ENCODE data around the gene ACACA.
"Not testable (repeated sequence)": the region's sequence is repeated elsewhere in the genome, so short reads cannot be mapped to it uniquely, and the experiment has no call there.

Gene ACACA

GRCh38 chr17:37147301-37147812 lies 259.3 kb downstream of the ACACA start:
- H3K27ac ChIP-seq (ENCODE audit: low read depth, low read length): peak overlapping the region; percentile 91
- no peaks in the 10 kb centered on the region; the same call in 1 of the 2 replicates for H3K79me2 ChIP-seq (ENCODE audit: control insufficient read depth, low read length)
- H3K4me2 ChIP-seq (ENCODE audit: low read length): peak overlapping the region; percentile 89
- peak overlapping the region; percentile 73 for H3K4me3 ChIP-seq (ENCODE audit: low read length)
- H3K36me3 ChIP-seq (ENCODE audit: control insufficient read depth, low read length): peaks cover 64% of the 10 kb centered on the region
- H3K9me2 ChIP-seq (replicated peaks; ENCODE audit: control insufficient read depth, low read length): no peaks in the 10 kb centered on the region
- H3K4me1 ChIP-seq (ENCODE audit: control insufficient read depth, low read length): peaks cover 38% of the 10 kb centered on the region
- TF ChIP-seq EZH2phosphoT487 (IDR thresholded peaks at IDR 0.05; ENCODE audit: borderline replicate concordance, low read length) (no peak), CTCF (IDR thresholded peaks at IDR 0.05; ENCODE audit: low read depth, low read length, poor library complexity, severe bottlenecking) (no peak)
- H3F3A ChIP-seq (ENCODE audit: control insufficient read depth, insufficient read depth): peaks cover 30% of the 10 kb centered on the region
- H4K20me1 ChIP-seq (ENCODE audit: control insufficient read depth, insufficient read depth, low read depth, low read length): no peaks in the 10 kb centered on the region
- no peaks in the 10 kb centered on the region for H3K27me3 ChIP-seq (ENCODE audit: control insufficient read depth, low read length)
- no peaks in the 10 kb centered on the region for H3K9me3 ChIP-seq (ENCODE audit: control insufficient read depth, insufficient read depth, low read length)

- Histone ChIP-seq H3K27ac (ENCODE audit: low read depth, low read length) (peak overlapping the region; percentile 91), H3K4me3 (ENCODE audit: low read length) (peak overlapping the region; percentile 73), H3K4me2 (ENCODE audit: low read length) (peak overlapping the region; percentile 89)
Measured at GRCh38 chr17:37146086-37147064, 260.3 kb downstream of the ACACA start.

GRCh38 chr17:37144075-37144701 lies 262.4 kb downstream of the ACACA start:
- Histone ChIP-seq H3K9me3 (ENCODE audit: control insufficient read depth, insufficient read depth, low read length) (no peaks in the 10 kb centered on the region), H4K20me1 (ENCODE audit: control insufficient read depth, insufficient read depth, low read depth, low read length) (no peaks in the 10 kb centered on the region), H3K27me3 (ENCODE audit: control insufficient read depth, low read length) (no peaks in the 10 kb centered on the region), H3K4me1 (ENCODE audit: control insufficient read depth, low read length) (peaks cover 37% of the 10 kb centered on the region), H3K27ac (ENCODE audit: low read depth, low read length) (no peak overlapping the region), H3K4me2 (ENCODE audit: low read length) (no peak overlapping the region), H3K4me3 (ENCODE audit: low read length) (no peak overlapping the region), H3K36me3 (ENCODE audit: control insufficient read depth, low read length) (peaks cover 64% of the 10 kb centered on the region), H3F3A (ENCODE audit: control insufficient read depth, insufficient read depth) (peaks cover 23% of the 10 kb centered on the region), H3K79me2 (ENCODE audit: control insufficient read depth, low read length) (no peaks in the 10 kb centered on the region; the same call in 1 of the 2 replicates), H3K9me2 (replicated peaks; ENCODE audit: control insufficient read depth, low read length) (no peaks in the 10 kb centered on the region)
- TF ChIP-seq CTCF (IDR thresholded peaks at IDR 0.05; ENCODE audit: low read depth, low read length, poor library complexity, severe bottlenecking): no peak
- TF ChIP-seq EZH2phosphoT487 (IDR thresholded peaks at IDR 0.05; ENCODE audit: borderline replicate concordance, low read length): no peak

More at GRCh38 chr17:37146086-37147064, 260.3 kb downstream of the ACACA start:
- no peaks in the 10 kb centered on the region for H4K20me1 ChIP-seq (ENCODE audit: control insufficient read depth, insufficient read depth, low read depth, low read length)
- no peaks in the 10 kb centered on the region for H3K9me3 ChIP-seq (ENCODE audit: control insufficient read depth, insufficient read depth, low read length)
- H3K27me3 ChIP-seq (ENCODE audit: control insufficient read depth, low read length): no peaks in the 10 kb centered on the region
- TF ChIP-seq CTCF (IDR thresholded peaks at IDR 0.05; ENCODE audit: low read depth, low read length, poor library complexity, severe bottlenecking): no peak
- no peak for TF ChIP-seq EZH2phosphoT487 (IDR thresholded peaks at IDR 0.05; ENCODE audit: borderline replicate concordance, low read length)
- H3K36me3 ChIP-seq (ENCODE audit: control insufficient read depth, low read length): peaks cover 65% of the 10 kb centered on the region
- no peaks in the 10 kb centered on the region for H3K9me2 ChIP-seq (replicated peaks; ENCODE audit: control insufficient read depth, low read length)
- H3F3A ChIP-seq (ENCODE audit: control insufficient read depth, insufficient read depth): peaks cover 30% of the 10 kb centered on the region
- H3K4me1 ChIP-seq (ENCODE audit: control insufficient read depth, low read length): peaks cover 38% of the 10 kb centered on the region
- H3K79me2 ChIP-seq (ENCODE audit: control insufficient read depth, low read length): no peaks in the 10 kb centered on the region; the same call in 1 of the 2 replicates

- Histone ChIP-seq H3K4me1 (ENCODE audit: control insufficient read depth, low read length) (peaks cover 30% of the 10 kb centered on the region), H3K36me3 (ENCODE audit: control insufficient read depth, low read length) (peaks cover 63% of the 10 kb centered on the region), H3F3A (ENCODE audit: control insufficient read depth, insufficient read depth) (peaks cover 19% of the 10 kb centered on the region)
- H3K27me3 ChIP-seq (ENCODE audit: control insufficient read depth, low read length); H3K4me3 ChIP-seq (ENCODE audit: low read length); H4K20me1 ChIP-seq (ENCODE audit: control insufficient read depth, insufficient read depth, low read depth, low read length); H3K4me2 ChIP-seq (ENCODE audit: low read length); H3K79me2 ChIP-seq (ENCODE audit: control insufficient read depth, low read length); H3K27ac ChIP-seq (ENCODE audit: low read depth, low read length); H3K9me3 ChIP-seq (ENCODE audit: control insufficient read depth, insufficient read depth, low read length); H3K9me2 ChIP-seq (replicated peaks; ENCODE audit: control insufficient read depth, low read length): not testable (repeated sequence)
Measured at GRCh38 chr17:37143558-37143957, 263.1 kb downstream of the ACACA start.

Data from DOHH2 (cell line).